GM18502 (cell line): Measurements from ENCODE around the gene C4orf51.
"Not testable (repeated sequence)": the region's sequence is repeated elsewhere in the genome, so short reads cannot be mapped to it uniquely, and the experiment has no call there.

ENCODE experiments used
- ATAC-seq: cut with Tn5 transposase; IDR thresholded peaks from one replicate; pipeline ENCODE4 v1.9.1; 2021; ENCODE audit warnings: mild to moderate bottlenecking; ENCODE audit not compliant: unreplicated experiment, poor library complexity

C4orf51 gene

DNA sequence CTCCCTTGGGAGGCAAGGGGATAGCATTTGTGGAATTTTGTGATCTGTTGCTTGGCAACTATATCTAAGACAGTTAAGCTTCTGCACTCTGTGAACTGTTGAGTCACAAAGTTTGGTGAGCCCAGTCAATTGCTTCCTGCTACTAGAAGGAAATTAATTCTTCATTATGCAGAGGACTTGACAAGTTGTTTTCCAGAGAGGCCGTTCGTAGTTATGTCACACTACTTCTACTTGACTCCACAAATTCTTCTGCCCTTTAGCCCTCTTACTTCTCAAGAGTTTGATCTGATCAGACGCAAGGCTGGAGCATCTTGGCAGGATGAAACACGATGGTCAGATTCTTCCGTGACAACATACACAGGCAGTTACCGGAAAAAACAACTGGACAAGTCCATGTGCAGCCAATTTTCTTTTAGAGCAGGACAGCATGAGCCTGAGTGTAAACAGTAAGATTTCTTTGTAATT, at the start of gene C4orf51:
Gene C4orf51, plus strand, starts transcription at position 156 of the 465 bp plus-strand sequence. Its CDS starts 58 bp downstream, at position 214.
- ATAC-seq: no peak

GRCh38 chr4:145635117-145635516, 44.8 kb upstream of the C4orf51 start:
- no peak for ATAC-seq

GRCh38 chr4:145635630-145636029, 44.3 kb upstream of the C4orf51 start:
- no peak for ATAC-seq

GRCh38 chr4:145639186-145639698, 40.7 kb upstream of the C4orf51 start:
- no peak for ATAC-seq

DNA sequence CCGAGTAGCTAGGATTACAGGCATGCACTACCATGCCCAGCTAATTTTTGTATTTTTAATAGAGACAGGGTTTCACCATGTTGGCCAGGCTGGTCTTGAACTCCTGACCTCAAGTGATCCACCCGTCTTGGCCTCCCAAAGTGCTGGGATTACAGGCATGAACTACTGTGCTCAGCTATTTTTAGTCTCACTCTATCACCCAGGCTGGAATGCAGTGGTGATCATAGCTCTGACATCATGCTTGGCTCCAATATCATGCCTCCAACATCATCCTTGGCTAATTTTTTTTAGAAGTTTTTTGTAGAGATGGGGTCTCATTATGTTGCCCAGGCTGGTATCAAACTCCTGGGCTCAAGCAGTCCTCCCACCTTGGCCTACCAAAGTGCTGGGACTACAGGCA, 39.7 kb upstream of the C4orf51 start:
- not testable (repeated sequence) for ATAC-seq

DNA sequence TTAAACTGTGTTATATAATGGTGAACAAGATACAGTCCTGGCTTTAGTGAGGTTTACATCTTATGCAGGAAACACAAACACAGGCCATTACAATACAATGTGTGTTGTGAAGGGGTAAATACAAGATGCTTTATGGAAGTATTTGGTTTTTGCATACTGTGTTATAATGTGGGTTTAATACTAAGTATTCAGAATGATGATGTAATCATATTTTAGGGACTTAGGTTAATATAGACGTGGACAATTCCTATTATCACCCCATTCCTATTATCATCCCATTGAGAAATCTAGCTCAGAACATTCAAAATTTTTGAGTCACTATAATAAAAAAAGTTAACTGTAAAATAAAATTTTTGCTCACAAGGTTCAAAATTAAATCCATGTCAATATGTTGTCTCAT, 36.7 kb upstream of the C4orf51 start:
- no peak for ATAC-seq

DNA sequence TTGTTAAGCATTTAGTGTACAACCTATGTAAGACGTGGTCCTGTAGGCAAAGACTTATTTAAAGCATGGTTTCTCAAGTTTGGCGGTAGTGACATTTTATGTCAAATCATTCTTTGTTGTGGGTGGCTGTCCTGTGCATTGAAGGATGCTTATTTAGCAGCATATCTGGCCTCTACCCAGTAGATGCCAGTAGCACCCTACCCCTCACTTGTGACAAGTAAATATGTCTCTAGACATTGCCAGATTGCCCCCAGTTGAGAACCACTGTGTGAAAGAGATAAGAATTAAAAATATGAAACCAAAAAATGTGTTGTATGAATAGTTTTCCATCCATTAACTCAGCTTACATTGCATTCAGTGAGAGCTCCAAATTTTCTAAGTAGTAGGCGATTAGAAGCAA, 35.2 kb upstream of the C4orf51 start:
- ATAC-seq: no peak

DNA sequence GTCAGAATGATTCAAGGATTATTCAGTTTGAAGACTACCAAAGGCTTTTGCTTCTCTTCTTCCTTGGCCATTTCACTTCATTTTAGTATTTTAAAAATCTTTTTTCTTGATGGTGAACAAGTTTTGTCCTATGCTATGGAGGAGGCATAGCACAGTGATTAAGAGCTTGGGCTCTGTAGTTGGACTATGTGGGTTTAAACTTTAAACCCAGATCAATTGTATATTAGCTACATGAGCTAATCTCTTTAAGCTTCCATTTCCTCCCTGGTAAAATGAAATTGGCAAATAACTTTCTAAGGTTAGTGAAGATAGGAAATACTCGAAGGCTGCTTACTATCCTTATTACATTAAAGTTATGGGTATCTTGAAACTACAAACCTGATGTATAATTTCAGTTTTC, 23.8 kb upstream of the C4orf51 start:
- ATAC-seq: no peak

DNA sequence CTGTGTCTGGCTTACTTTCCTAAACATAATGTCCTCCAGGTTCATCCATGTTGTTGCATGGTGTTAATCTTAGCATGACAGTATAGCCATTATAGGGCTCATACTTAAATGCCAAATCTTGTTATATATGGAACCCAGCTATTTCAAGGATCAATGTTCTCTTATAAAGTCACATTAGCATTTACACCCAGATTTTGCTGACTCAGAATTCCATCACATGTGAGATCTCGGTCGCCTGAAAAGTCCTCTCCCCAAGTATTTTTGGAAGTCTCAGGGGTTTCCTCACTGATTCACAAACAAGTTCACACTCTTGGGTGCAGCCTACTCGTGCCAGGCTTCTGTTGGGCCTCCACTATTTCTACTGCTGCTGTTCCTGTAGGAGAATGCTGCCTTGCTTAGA, 19.9 kb upstream of the C4orf51 start:
- no peak for ATAC-seq

GRCh38 chr4:145663194-145663593, 16.8 kb upstream of the C4orf51 start:
- no peak for ATAC-seq

GRCh38 chr4:145665773-145666172, 14.2 kb upstream of the C4orf51 start:
- no peak for ATAC-seq

DNA sequence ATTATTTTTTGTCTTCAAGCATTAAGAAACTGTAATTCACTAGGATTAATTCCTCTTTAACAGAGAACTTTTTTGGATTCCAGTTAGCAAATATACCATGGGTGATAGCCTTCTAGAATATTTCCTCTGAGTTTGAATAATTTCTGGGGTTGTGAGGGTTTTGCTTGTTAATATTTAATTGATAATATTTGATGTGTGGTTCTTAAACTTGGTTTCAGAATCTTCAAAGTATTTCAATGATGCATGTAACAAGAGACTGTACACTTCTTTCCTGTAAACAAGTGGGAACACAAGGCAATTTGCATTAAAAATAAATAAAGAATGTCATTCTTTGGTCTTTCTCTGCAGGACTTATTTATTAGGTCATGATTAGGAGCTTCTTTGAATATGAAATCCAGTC, 9.5 kb upstream of the C4orf51 start:
- ATAC-seq: no peak

GRCh38 chr4:145679520-145679919, 426 bp upstream of the C4orf51 start:
- ATAC-seq: no peak

DNA sequence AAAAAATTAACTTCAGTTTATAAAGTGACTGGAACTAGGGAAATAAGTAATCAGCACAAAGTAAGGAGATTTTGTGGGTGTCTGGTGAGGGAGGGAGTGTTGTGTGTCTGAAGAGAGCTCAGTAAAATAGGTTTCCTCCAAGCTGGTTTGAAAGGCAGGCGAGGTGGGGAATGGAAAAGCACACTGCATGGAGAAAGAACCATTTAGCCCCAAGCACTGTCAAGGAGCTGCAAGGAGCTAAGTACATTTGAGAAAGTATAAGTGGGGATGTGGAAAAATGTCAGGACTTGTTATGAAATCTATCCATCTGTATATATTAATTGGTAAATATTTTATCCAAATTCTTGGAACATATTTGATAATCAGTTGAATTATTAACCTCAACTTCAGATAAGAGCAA, 956 bp downstream of the C4orf51 start:
- no peak for ATAC-seq

- ATAC-seq: no peak
Observed at GRCh38 chr4:145681518-145681917, 1.6 kb downstream of the C4orf51 start.

DNA sequence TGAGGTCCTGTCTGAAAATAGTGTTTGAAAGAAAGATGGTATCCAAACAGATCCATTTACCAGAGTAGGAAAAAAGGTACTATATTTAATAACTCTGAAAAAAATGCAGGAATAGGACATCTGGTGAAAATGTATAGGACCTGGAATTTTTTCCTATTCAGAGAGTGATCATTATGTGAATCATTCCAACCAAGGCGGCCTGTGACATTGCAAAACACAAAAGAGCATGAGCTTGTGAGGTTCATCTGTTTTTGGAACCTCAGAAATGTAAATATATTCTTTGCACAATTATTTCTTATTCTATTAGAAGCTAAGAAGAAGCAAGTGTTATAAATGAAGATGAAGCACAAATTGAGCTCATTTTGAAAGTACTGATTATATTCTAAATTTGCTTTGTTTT, 2.0 kb downstream of the C4orf51 start:
- ATAC-seq: no peak

- ATAC-seq: no peak
Observed at GRCh38 chr4:145686991-145687390, 7.0 kb downstream of the C4orf51 start.

DNA sequence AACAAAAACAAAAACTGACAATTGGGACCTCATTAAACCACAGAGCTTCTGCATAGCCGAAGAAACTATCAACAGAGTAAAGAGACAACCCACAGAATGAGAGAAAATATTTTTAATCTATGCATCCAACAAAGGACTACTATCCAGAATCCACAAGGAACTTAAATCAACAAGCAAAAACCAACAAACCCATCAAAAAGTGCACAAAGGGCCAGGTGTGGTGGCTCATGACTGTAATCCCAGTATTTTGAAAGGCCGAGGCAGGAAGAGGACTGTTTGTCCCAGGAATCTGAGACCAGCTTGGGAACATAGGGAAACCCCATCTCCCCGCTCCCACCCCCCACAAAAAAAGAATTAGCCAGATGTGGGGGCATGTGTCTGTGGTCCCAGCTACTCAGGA, 10.7 kb downstream of the C4orf51 start:
- ATAC-seq: no peak

DNA sequence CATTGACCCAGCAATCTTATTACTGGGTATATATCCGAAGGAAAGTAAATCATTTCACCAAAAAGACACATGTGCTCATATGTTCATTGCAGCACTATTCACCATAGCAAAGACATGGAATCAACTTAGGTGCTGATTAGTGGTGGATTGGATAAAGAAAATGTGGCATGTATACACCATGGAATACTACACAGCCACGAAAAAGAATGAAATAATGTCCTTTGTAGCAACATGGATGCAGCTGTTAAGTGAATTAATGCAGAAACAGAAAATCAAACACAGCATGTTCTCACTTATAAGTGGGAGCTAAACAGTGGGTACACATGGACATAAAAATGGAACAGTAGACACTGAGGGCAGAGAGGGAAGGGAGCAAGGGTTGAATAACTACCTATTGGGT, 11.5 kb downstream of the C4orf51 start:
- ATAC-seq: not testable (repeated sequence)

DNA sequence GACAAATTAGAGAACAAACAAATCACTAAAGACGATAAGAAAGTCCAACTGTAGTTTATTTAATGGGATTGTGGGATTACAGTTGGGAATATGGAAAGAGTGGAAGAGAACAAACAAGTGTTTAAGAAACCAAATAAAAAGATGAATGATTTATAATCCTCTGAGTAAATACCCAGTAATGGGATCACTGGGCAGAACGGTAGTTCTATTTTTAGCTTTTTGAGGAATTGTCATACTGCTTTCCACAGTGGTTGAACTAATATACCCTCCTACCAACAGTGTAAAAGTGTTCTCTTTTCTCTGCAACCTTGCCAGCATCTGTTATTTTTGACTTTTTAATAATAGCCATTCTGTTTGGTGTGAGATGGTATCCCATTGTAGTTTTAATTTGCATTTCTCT, 15.0 kb downstream of the C4orf51 start:
- ATAC-seq: no peak

- no peak for ATAC-seq
Observed at GRCh38 chr4:145697332-145697731, 17.4 kb downstream of the C4orf51 start.

- ATAC-seq: no peak
Observed at GRCh38 chr4:145698507-145698906, 18.6 kb downstream of the C4orf51 start.
